AML-193 (cell line): ENCODE data around the gene DOCK11.
A peak's percentile ranks its signal among the peaks of the same experiment; 100 is the strongest.
"Not testable (repeated sequence)": the region's sequence is repeated elsewhere in the genome, so short reads cannot be mapped to it uniquely, and the experiment has no call there.

Experiments used
- DNase-seq, 2 experiments: peaks; one replicate each; lab custom pipeline; 2025; lab: John Stamatoyannopoulos, UW

The DOCK11 gene

GRCh38 chrX:118570209-118570608 lies 74.6 kb downstream of the DOCK11 start:
- no peak for DNase-seq

GRCh38 chrX:118571836-118572235 lies 76.2 kb downstream of the DOCK11 start:
- DNase-seq = no peak

GRCh38 chrX:118574666-118575065 lies 79.1 kb downstream of the DOCK11 start:
- DNase-seq = no peak

DNA sequence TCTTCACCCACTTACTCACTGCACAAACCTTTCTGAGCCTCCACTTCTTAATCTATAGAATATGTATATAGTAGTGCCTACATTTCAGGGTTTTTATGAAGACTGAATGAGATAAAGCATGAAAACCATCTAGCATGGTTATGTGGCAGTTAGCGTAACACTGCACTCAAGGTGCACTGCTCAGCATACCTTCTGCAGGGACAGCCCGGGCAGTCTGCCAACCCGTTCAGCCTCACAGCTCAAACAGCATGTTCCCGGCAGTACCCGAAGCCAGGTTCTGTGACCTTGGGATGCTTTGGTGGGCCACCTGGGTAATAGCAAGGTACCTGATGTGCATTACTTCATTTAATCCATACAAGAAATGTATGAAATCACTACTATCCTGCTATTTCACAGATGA lies 81.4 kb downstream of the DOCK11 start:
- no peak for DNase-seq

DNA sequence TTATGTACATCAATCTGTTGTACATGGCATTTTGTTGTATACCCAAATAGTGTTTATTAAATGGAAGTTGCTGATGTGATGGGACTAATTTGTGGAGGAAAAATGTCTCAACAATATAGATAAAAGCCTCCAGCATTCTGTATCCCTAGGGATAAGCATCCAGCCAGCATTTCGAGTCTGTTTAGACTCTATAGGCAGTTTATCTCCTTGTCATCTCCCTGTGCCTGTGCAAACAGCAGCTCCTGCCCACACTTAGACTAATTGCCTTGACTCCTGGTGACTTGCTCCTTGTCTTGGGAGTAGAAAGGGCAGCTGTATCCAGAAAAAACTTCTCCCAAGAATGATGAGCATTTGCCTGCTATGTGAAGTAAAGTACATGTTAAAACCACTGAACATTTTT lies 83.8 kb downstream of the DOCK11 start:
- DNase-seq = no peak

DNA sequence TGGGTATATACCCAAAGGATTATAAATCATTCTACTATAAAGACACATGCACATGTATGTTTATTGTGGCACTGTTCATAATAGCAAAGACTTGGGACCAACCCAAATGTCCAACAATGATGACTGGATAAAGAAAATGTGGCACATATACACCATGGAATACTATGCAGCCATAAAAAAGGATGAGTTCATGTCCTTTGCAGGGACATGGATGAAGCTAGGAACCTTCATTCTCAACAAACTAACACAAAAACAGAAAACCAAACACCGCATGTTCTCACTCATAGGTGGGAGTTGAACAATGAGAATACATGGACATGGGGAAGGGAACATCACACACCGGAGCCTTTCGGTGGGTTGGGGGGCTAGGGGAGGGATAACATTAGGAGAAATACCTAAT lies 87.3 kb downstream of the DOCK11 start:
- DNase-seq = not testable (repeated sequence)

DNA sequence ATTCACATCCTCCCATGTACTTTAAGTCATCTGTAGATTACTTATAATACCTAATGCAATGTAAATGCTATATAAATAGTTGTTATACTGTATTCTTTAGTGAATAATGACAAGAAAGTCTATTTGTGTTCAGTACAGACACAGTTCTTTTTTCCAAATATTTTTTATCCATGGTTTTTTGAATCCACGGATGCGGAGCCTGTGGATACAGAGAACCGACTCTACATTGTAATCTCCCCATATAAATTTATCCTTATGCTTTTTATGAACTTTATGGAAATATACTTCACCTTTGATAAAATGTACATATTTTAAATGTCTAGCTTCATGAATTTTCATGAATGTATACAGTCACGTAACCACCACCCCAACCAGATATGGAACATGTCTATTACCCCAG lies 88.2 kb downstream of the DOCK11 start:
- no peak for DNase-seq

- no peak for DNase-seq
Measured at GRCh38 chrX:118585296-118585695, 89.7 kb downstream of the DOCK11 start.

GRCh38 chrX:118586206-118586605 lies 90.6 kb downstream of the DOCK11 start:
- DNase-seq = not testable (repeated sequence)

DNA sequence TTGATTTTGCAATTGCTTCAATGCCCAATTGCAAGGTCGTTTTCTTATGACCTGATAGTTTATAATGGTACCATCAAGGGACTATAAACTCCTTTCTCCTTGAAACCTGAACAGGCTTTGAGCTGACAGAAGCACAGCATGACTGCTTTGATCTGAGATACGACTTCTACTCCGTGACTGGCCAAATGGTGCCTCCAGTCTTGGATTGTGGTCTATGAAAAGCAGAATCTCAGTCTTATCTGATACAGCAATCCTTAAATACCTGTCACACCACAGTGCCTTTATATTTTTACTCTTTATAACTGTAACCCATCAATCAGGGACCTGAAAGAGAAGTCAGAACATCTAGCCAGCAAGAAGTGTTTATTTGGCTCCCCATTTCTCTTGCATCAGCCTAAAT lies 93.1 kb downstream of the DOCK11 start:
- no peak for DNase-seq

GRCh38 chrX:118589227-118589626 lies 93.6 kb downstream of the DOCK11 start:
- no peak for DNase-seq

GRCh38 chrX:118593407-118593806 lies 97.8 kb downstream of the DOCK11 start:
- no peak for DNase-seq

DNA sequence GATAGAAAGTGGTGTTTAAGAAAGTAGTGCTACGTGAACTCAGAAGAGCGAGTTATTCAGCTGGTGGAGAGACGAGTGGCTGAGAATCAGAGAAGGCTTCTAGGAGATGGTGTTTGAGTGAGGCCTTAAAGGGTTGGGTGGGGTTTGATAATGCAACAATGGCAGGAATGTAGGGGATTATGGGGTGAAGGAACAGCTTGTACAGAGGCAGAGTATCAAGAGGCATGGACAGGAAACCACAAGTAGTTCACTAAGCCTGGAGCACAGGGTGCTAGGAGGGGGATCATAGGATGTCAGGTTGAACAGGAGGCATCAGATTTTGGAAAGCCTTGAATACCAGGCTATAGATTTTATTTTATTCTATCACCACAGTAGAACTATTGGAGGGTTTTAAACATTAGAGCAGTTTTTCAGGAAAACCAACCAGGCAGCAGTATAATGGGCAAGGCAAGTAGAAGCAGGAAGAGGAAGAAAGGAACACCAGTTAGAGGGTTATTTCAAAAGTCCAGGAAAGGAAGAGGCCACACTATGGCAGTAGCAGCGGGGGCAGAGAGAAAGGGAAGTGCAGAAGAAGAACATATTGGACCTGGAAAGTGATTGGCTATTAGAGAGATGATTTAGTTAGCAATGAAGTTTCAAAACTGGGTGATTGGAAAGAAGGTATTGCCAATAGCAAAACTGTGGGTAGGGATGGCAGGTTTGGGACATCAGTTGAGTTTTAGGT lies 99.2 kb downstream of the DOCK11 start:
- DNase-seq = peak; percentile 41 to 44

GRCh38 chrX:118595501-118596042 lies 100.0 kb downstream of the DOCK11 start:
- no peak for DNase-seq

GRCh38 chrX:118596390-118596789 lies 100.8 kb downstream of the DOCK11 start:
- DNase-seq = no peak

DNA sequence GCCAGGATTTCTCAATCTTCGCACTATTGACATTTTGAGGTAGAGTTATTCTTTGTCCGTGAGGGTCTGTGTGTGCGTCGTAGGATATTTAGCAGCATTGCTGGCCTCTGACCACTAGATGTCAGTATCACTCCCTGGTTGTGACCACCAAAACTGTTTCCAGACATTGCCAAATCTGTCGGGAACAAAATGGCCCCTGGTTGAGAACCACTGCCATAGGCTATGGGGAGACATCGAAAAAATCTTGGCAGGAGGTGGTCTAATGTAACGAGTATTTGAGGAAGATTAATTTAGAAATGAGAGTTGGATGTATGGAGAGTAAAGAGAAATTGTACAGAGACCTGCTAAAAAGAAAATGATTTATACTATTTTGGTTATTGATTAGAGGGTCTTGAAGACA lies 108.4 kb downstream of the DOCK11 start:
- DNase-seq = peak; percentile 10 to 20

DNA sequence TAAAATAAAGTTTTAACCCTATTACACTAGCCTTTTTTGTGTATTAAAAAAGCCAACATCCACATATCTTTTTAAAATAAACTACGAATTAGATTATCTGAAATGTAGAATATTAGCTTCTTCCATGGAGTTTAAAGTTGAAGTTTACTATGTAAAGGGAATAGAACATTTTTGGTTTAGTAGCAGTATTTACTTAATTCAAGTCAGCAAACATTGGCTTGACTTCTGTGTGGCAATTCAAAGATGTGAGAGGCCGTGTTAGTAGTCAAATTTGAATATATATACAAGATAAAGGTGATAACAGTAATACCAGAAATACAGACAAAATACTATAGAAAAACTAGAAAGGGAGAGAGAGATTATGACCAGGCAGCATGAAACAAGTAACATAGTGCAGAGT lies 116.7 kb downstream of the DOCK11 start:
- no peak for DNase-seq

DNA sequence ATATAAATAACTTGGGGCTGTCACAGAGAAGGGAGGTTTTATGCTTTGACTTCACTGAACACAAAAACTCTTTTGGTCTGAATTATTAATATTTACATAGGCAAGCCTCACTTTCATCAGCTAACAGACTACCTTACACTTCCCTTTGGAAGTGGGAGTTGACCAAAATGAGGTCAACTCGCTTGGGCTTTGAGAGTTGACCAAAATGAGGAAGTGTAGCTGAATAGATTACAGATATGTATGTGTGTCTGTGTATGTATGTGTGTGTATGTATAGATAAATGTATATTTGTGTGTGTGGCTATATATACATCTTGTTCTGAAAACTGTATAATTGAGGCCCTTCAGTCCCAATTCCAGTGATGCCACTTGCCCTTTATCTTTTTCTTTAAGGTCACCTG lies 118.5 kb downstream of the DOCK11 start:
- peak; percentile 50 to 71 for DNase-seq

GRCh38 chrX:118615141-118615540 lies 119.5 kb downstream of the DOCK11 start:
- no peak for DNase-seq

- DNase-seq = no peak
Measured at GRCh38 chrX:118621081-118621759, 125.6 kb downstream of the DOCK11 start.

GRCh38 chrX:118623062-118623461 lies 127.4 kb downstream of the DOCK11 start:
- DNase-seq = no peak

DNA sequence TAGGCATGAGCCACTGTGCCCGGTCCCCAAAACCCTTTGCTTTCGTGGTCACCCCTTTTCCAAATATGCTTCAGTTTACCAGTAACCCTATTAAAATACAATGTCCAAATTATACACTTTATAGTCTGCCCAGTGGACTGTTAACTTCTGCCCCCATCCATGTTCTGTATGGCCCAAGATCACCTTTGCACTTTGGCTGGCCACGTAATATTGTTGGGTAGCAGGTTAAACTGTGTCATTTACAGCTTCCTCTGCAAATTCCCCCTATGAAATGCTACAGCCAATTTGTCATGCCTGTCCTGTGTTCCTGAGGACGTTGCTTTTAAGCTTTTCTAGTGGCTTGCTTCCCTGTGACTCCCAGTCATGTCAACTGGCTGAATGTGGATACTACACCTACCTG lies 130.7 kb downstream of the DOCK11 start:
- no peak for DNase-seq

- DNase-seq = peak in 1 of 2 experiments; percentile 6
Measured at GRCh38 chrX:118627084-118627758, 131.6 kb downstream of the DOCK11 start.
